GM19351 (cell line): Measurements from ENCODE around the gene KLRK1.
"Not testable (repeated sequence)": the region's sequence is repeated elsewhere in the genome, so short reads cannot be mapped to it uniquely, and the experiment has no call there.

Experiments
- ATAC-seq: cut with Tn5 transposase; IDR thresholded peaks from one replicate; pipeline ENCODE4 v1.9.1; 2021; ENCODE audit warnings: mild to moderate bottlenecking, moderate library complexity; ENCODE audit not compliant: unreplicated experiment

KLRK1 gene

GRCh38 chr12:10363914-10364814 is 25.7 kb downstream of the KLRK1 start:
- peak; percentile 91 for ATAC-seq

- ATAC-seq: no peak
Measured at GRCh38 chr12:10363658-10363913, 26.3 kb downstream of the KLRK1 start.

GRCh38 chr12:10362828-10363657 is 26.8 kb downstream of the KLRK1 start:
- ATAC-seq: no peak

- ATAC-seq: no peak
Measured at GRCh38 chr12:10362325-10362724, 27.5 kb downstream of the KLRK1 start.

GRCh38 chr12:10361622-10362021 is 28.2 kb downstream of the KLRK1 start:
- ATAC-seq: no peak

GRCh38 chr12:10361084-10361483 is 28.8 kb downstream of the KLRK1 start:
- no peak for ATAC-seq

GRCh38 chr12:10358969-10359368 is 30.9 kb downstream of the KLRK1 start:
- no peak for ATAC-seq

GRCh38 chr12:10358131-10358530 is 31.7 kb downstream of the KLRK1 start:
- ATAC-seq: no peak

GRCh38 chr12:10354502-10354901 is 35.3 kb downstream of the KLRK1 start:
- no peak for ATAC-seq

- ATAC-seq: no peak
Measured at GRCh38 chr12:10354071-10354470, 35.8 kb downstream of the KLRK1 start.

- ATAC-seq: not testable (repeated sequence)
Measured at GRCh38 chr12:10351457-10351856, 38.4 kb downstream of the KLRK1 start.

GRCh38 chr12:10341892-10342509 is 47.8 kb downstream of the KLRK1 start:
- no peak for ATAC-seq

GRCh38 chr12:10340946-10341345 is 48.9 kb downstream of the KLRK1 start:
- ATAC-seq: not testable (repeated sequence)

- ATAC-seq: no peak
Measured at GRCh38 chr12:10339053-10339840, 50.6 kb downstream of the KLRK1 start.

- ATAC-seq: not testable (repeated sequence)
Measured at GRCh38 chr12:10338470-10338869, 51.4 kb downstream of the KLRK1 start.

- not testable (repeated sequence) for ATAC-seq
Measured at GRCh38 chr12:10336196-10336595, 53.6 kb downstream of the KLRK1 start.

GRCh38 chr12:10331642-10332239 is 58.1 kb downstream of the KLRK1 start:
- ATAC-seq: no peak

- not testable (repeated sequence) for ATAC-seq
Measured at GRCh38 chr12:10328691-10329090, 61.1 kb downstream of the KLRK1 start.
